Measurements from ENCODE around the gene MGMT. TPM values are rescaled to one million over a fixed set of nuclear protein-coding genes. Genes with fewer than 3 reads are reported as not detected.

Gene MGMT
- total and polyA plus RNA-seq, 2 of the 4 experiments (the other 2 are of a cell fraction) = 11.5 to 17.8 TPM

DNA sequence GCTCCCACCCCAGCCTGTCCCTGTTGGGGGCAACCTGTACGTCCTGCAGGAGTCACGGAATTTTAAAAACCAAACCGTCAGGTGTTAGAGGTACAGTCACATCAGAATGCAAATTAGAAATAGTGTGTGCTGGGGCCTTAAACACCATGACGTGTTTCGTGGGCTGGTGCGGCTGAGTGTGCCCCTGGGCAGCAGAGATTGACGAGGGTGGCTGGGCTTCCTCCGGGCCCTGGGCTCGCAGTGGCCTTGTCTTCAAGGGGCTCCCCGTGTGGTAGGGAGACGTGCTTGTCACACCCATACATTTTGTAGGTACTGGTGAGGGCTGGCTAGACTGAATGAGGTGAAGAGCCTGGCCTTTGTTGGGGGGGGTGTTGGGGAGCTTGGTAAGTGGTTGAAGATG, 7.6 kb downstream of the MGMT start:
- Histone ChIP-seq H3K27me3 (ENCODE audit: control insufficient read depth, insufficient read depth, low read length) (no peaks in the 10 kb centered on the region), H2BK120ac (ENCODE audit: low read depth, low read length) (no peak overlapping the region), H3K9me3 (ENCODE audit: control insufficient read depth, insufficient read depth, low read length) (no peaks in the 10 kb centered on the region), H4K20me1 (ENCODE audit: insufficient read depth, low read length) (no peaks in the 10 kb centered on the region), H3K56ac (ENCODE audit: extremely low read depth, insufficient read depth, low read length) (no peak overlapping the region), H2AFZ (replicated peaks; ENCODE audit: low read length, poor library complexity) (no peak overlapping the region), H2AK5ac (ENCODE audit: low read depth, low read length) (no peak overlapping the region), H2BK5ac (ENCODE audit: low read depth, low read length, poor library complexity, severe bottlenecking) (no peak overlapping the region), H3K18ac (ENCODE audit: low read depth, low read length) (no peak overlapping the region), H3K4me3 (ENCODE audit: insufficient read depth, low read depth, low read length) (no peak overlapping the region), H4K91ac (ENCODE audit: insufficient read depth, low read depth, low read length) (no peak overlapping the region), H3K79me1 (ENCODE audit: low read depth in 1 of 2, low read length in 2 of 2) (peaks cover 0 to 8% of the 10 kb centered on the region in 2 experiments; a peak in 2 of 4 replicates), H3K36me3 (ENCODE audit: control insufficient read depth, insufficient read depth, low read length) (peaks cover 5% of the 10 kb centered on the region; the same call in 1 of the 2 replicates), H3K9ac (ENCODE audit: low read depth, low read length) (no peak overlapping the region), H4K5ac (ENCODE audit: low read depth, low read length) (no peak overlapping the region), H3K4me2 (ENCODE audit: low read depth, low read length) (no peak overlapping the region), H2AK9ac (replicated peaks; ENCODE audit: low read depth, low read length, poor library complexity) (no peak overlapping the region), H3K23ac (ENCODE audit: low read depth, low read length) (no peak overlapping the region), H3K14ac (replicated peaks; ENCODE audit: low read depth, low read length) (no peak overlapping the region), H4K8ac (ENCODE audit: low read depth in 2 of 2, low read length in 2 of 2) (no peak overlapping the region), H2BK20ac (ENCODE audit: low read depth, low read length) (no peak overlapping the region), H3K4ac (ENCODE audit: low read depth, low read length) (no peak overlapping the region), H3K4me1 (ENCODE audit: control insufficient read depth, insufficient read depth, low read length) (no peaks in the 10 kb centered on the region), H2BK15ac (ENCODE audit: low read depth, low read length) (no peak overlapping the region), H3K9me1 (ENCODE audit: insufficient read depth, low read length) (no peaks in the 10 kb centered on the region), H3K27ac (ENCODE audit: insufficient read depth, low read length) (no peak overlapping the region)
- dilution Hi-C loops (cut with HindIII; ENCODE audit: low sequenced_read_pairs, unreplicated experiment) (no loop called here), in situ Hi-C loops (cut with MboI; ENCODE audit: low sequenced_read_pairs) (no loop called here), intact Hi-C loops (cut with micrococcal nuclease) (no loop called here)
- TF ChIP-seq FOS (IDR thresholded peaks at IDR 0.05; ENCODE audit: low read depth, low read length) (no peak), CEBPB (IDR thresholded peaks at IDR 0.05; ENCODE audit: low read depth, low read length) (no peak), BHLHE40 (IDR thresholded peaks at IDR 0.05; ENCODE audit: low read depth, low read length) (no peak), SMC3 (IDR thresholded peaks at IDR 0.05; ENCODE audit: low read depth, low read length) (no peak), MAFK (IDR thresholded peaks at IDR 0.05; ENCODE audit: low read depth, low read length) (no peak), POLR2A (IDR thresholded peaks at IDR 0.05; ENCODE audit: low read depth, low read length) (no peak), CHD1 (IDR thresholded peaks at IDR 0.05; ENCODE audit: low read depth, low read length) (no peak), RFX5 (IDR thresholded peaks at IDR 0.05; ENCODE audit: low read depth, low read length) (no peak), NFE2L2 (IDR thresholded peaks at IDR 0.05; ENCODE audit: low read depth, low read length) (no peak), MXI1 (IDR thresholded peaks at IDR 0.05; ENCODE audit: borderline replicate concordance, low read depth, low read length) (no peak), RCOR1 (IDR thresholded peaks at IDR 0.05; ENCODE audit: insufficient replicate concordance, low read length) (no peak)
- TF ChIP-seq, protein P1, sequence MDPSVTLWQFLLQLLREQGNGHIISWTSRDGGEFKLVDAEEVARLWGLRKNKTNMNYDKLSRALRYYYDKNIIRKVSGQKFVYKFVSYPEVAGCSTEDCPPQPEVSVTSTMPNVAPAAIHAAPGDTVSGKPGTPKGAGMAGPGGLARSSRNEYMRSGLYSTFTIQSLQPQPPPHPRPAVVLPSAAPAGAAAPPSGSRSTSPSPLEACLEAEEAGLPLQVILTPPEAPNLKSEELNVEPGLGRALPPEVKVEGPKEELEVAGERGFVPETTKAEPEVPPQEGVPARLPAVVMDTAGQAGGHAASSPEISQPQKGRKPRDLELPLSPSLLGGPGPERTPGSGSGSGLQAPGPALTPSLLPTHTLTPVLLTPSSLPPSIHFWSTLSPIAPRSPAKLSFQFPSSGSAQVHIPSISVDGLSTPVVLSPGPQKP (IDR thresholded peaks at IDR 0.05; ENCODE audit: borderline replicate concordance, low read depth, low read length) = no peak
- TF ChIP-seq, protein P2, sequence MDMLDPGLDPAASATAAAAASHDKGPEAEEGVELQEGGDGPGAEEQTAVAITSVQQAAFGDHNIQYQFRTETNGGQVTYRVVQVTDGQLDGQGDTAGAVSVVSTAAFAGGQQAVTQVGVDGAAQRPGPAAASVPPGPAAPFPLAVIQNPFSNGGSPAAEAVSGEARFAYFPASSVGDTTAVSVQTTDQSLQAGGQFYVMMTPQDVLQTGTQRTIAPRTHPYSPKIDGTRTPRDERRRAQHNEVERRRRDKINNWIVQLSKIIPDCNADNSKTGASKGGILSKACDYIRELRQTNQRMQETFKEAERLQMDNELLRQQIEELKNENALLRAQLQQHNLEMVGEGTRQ (IDR thresholded peaks at IDR 0.05; ENCODE audit: low read depth, low read length) = no peak
- TF ChIP-seq, protein P3, sequence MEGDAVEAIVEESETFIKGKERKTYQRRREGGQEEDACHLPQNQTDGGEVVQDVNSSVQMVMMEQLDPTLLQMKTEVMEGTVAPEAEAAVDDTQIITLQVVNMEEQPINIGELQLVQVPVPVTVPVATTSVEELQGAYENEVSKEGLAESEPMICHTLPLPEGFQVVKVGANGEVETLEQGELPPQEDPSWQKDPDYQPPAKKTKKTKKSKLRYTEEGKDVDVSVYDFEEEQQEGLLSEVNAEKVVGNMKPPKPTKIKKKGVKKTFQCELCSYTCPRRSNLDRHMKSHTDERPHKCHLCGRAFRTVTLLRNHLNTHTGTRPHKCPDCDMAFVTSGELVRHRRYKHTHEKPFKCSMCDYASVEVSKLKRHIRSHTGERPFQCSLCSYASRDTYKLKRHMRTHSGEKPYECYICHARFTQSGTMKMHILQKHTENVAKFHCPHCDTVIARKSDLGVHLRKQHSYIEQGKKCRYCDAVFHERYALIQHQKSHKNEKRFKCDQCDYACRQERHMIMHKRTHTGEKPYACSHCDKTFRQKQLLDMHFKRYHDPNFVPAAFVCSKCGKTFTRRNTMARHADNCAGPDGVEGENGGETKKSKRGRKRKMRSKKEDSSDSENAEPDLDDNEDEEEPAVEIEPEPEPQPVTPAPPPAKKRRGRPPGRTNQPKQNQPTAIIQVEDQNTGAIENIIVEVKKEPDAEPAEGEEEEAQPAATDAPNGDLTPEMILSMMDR (conservative IDR thresholded peaks at IDR 0.05; ENCODE audit: low read depth, low read length) = no peak
- BruUV-seq (replicated peaks) = no TSS peak
- ChIA-PET CTCF (no interaction called here), POLR2A (ENCODE audit: unreplicated experiment) (interaction anchor here (0.6 kb wide), 1 partner anchor 540 kb away, joined by 3 read pairs; no protein-coding TSS in a partner anchor)
- 80% methylated on average over 1 of the region's 11 CpGs; no CpG with 5 or more reads in 1 of the 2 experiments for WGBS, 2 experiments (ENCODE audit: extremely low coverage in 2 of 2, insufficient read length in 1 of 2)
- no peak for DNase-seq
- ATAC-seq (ENCODE audit: low read depth) = no peak

All from IMR-90 (cell line).